Bronchus fibroblast of lung (primary cell): Measurements from ENCODE around the gene GPR137B. TPM values are rescaled to one million over a fixed set of nuclear protein-coding genes. Genes with fewer than 3 reads are reported as not detected.

Source experiments
- total RNA-seq: library from RNA; depleted of rRNA; stranded (reverse); fragments of >200 nt; gene quantifications from 2 replicates; pipeline ENCODE4 v1.2.3, GENCODE V29; 2015

The GPR137B gene
- total RNA-seq: 7.1 and 14.0 TPM in 2 replicates

GRCh38 chr1:236142253-236143103 is at the start of gene GPR137B:
GPR137B (plus strand) TSS chr1:236142539; CDS start chr1:236142623, 84 bp downstream.

Other genes with a start within 250 kb of the GPR137B start
- gene NID1, start 77.4 kb upstream of the GPR137B start, total RNA-seq: 68.3 and 69.0 TPM in 2 replicates
- 0.30 and 1.5 TPM in 2 replicates for gene ERO1B, start 139.4 kb downstream of the GPR137B start, total RNA-seq